NOMO-1 treated with dmso at 0.1 percent for 144 hours (cell line): Measurements from ENCODE around the gene SBF2.

Experiments
- DNase-seq: peaks from one replicate; lab custom pipeline; 2025; ENCODE audit not compliant: unreplicated experiment; lab: John Stamatoyannopoulos, UW

Gene SBF2

GRCh38 chr11:9735236-9735635 is 558.8 kb downstream of the SBF2 start:
- no peak for DNase-seq

GRCh38 chr11:9733212-9733611 is 560.8 kb downstream of the SBF2 start:
- no peak for DNase-seq

GRCh38 chr11:9732453-9732852 is 561.6 kb downstream of the SBF2 start:
- DNase-seq: no peak

- no peak for DNase-seq
These were observed 562.8 kb downstream of the SBF2 start for GRCh38 chr11:9731256-9731655.
